Measurements from ENCODE around the gene CXCL13. TPM values are rescaled to one million over a fixed set of nuclear protein-coding genes. Genes with fewer than 3 reads are reported as not detected.

The CXCL13 gene
- total and polyA plus RNA-seq, 2 of the 8 experiments (the other 6 are each of a cell fraction or from before 2014, with no cell fraction given), result not detected

GRCh38 chr4:77625485-77625884, 19.9 kb downstream of the CXCL13 start:
- Histone ChIP-seq H4K91ac (replicated peaks; ENCODE audit: insufficient read length, low read length) (no peak overlapping the region), H2AK5ac (ENCODE audit: low read depth, low read length) (no peak overlapping the region), H3K4me3 (ENCODE audit: extremely low read depth in 1 of 4, insufficient read depth in 2 of 4, low read depth in 3 of 4, low read length in 4 of 4) (no peak overlapping the region), H2BK20ac (ENCODE audit: low read length) (no peak overlapping the region), H3K23me2 (ENCODE audit: low read depth, low read length) (no peaks in the 10 kb centered on the region), H3K79me2 (ENCODE audit: control insufficient read depth in 1 of 2, insufficient read depth in 2 of 2, low read length in 2 of 2) (no peaks in the 10 kb centered on the region), H3K79me1 (ENCODE audit: low read depth, low read length) (no peaks in the 10 kb centered on the region), H2BK120ac (replicated peaks; ENCODE audit: low read depth, low read length) (no peak overlapping the region), H3K27me3 (replicated peaks in 1 of 4; ENCODE audit: control insufficient read depth in 3 of 4, extremely low read depth in 1 of 4, insufficient read depth in 3 of 4, low read length in 3 of 4) (no peaks in the 10 kb centered on the region), H4K8ac (ENCODE audit: extremely low read depth, insufficient read depth, low read length) (no peak overlapping the region), H3K4me2 (ENCODE audit: insufficient read depth in 1 of 2, low read depth in 2 of 2, low read length in 2 of 2) (no peak overlapping the region), H2BK12ac (ENCODE audit: low read depth, low read length) (no peak overlapping the region), H3K18ac (ENCODE audit: extremely low read depth, low read length) (no peak overlapping the region), H3K27ac (ENCODE audit: low read depth, low read length) (no peak overlapping the region), H2BK15ac (ENCODE audit: low read length) (no peak overlapping the region), H4K5ac (ENCODE audit: insufficient read length, low read depth, low read length) (no peak overlapping the region), H2AFZ (ENCODE audit: low read length) (peak overlapping the region; percentile 85; the same call in 1 of the 2 replicates), H2BK5ac (ENCODE audit: low read depth, low read length) (no peak overlapping the region), H3K4ac (replicated peaks; ENCODE audit: insufficient read length, low read depth, low read length) (no peak overlapping the region), H3K9me3 (ENCODE audit: insufficient read depth in 2 of 2, low read depth in 1 of 2, low read length in 1 of 2) (no peaks in the 10 kb centered on the region), H3K56ac (replicated peaks; ENCODE audit: insufficient read length, low read depth, low read length) (no peak overlapping the region), H3K9ac (replicated peaks in 1 of 4; ENCODE audit: extremely low read depth in 1 of 4, low read depth in 3 of 4, low read length in 3 of 4) (no peak overlapping the region), H3K14ac (ENCODE audit: insufficient read length) (no peak overlapping the region), H4K20me1 (replicated peaks in 1 of 2; ENCODE audit: control insufficient read depth in 1 of 2, insufficient read depth in 2 of 2, low read length in 2 of 2) (no peaks in the 10 kb centered on the region), H3K23ac (ENCODE audit: insufficient read length) (no peak overlapping the region), H3K36me3 (ENCODE audit: control insufficient read depth in 2 of 4, insufficient read depth in 4 of 4, low read length in 3 of 4) (no peaks in the 10 kb centered on the region), H3K4me1 (replicated peaks in 1 of 4; ENCODE audit: control insufficient read depth in 3 of 4, insufficient read depth in 4 of 4, low read length in 3 of 4) (no peaks in the 10 kb centered on the region)
- no peak for DNase-seq (ENCODE audit: low read depth in 1 of 2, low spot score in 2 of 2)
- WGBS, 2 experiments (ENCODE audit: extremely low coverage in 1 of 2, insufficient coverage in 1 of 2, insufficient read length in 1 of 2, insufficient replicate concordance in 2 of 2, low coverage in 1 of 2, low lambda C conversion rate in 2 of 2, missing lambda C conversion rate in 1 of 2), result 85% methylated on average over 5 of the region's 5 CpGs; no CpG with 5 or more reads in 1 of the 2 experiments
- ChIA-PET POLR2A (ENCODE audit: partially characterized antibody) (no interaction called here), CTCF (ENCODE audit: partially characterized antibody) (interaction anchor here (0.6 kb wide), 1 partner anchor 68 kb away, joined by 3 read pairs; no protein-coding TSS in a partner anchor)
- FAIRE-seq, result no peak
- TF ChIP-seq KDM4A (IDR thresholded peaks at IDR 0.05; ENCODE audit: low read depth, low read length, severe bottlenecking) (no peak), EZH2 (IDR thresholded peaks at IDR 0.05; ENCODE audit: low read depth, low read length, severe bottlenecking) (no peak), POLR2AphosphoS5 (IDR thresholded peaks at IDR 0.05; ENCODE audit: low read depth, low read length) (no peak), PHF8 (conservative IDR thresholded peaks at IDR 0.05; ENCODE audit: low read depth, low read length) (no peak), SUZ12 (IDR thresholded peaks at IDR 0.05; ENCODE audit: low read length) (no peak), SIX5 (IDR thresholded peaks at IDR 0.05; ENCODE audit: low read depth, low read length) (no peak), GABPA (IDR thresholded peaks at IDR 0.05; ENCODE audit: borderline replicate concordance, insufficient read depth, low read length) (no peak), BCL11A (IDR thresholded peaks at IDR 0.05; ENCODE audit: low read depth in 2 of 2, low read length in 2 of 2) (no peak)

All from H1 (cell line).